HFF-Myc (cell line): ENCODE measurements around the gene CTBP2.

ENCODE experiments used
- DNase-seq: peaks from one replicate; pipeline ENCODE4 v3.0.0-alpha.2; 2011; ENCODE audit warnings: low read depth; ENCODE audit errors: extremely low read depth
- H3K4me3 ChIP-seq: replicated peaks from 2 replicates; pipeline ENCODE4 v1.5.1; 2011; ENCODE audit warnings: low read depth, mild to moderate bottlenecking, control low read depth, low read length
- CTCF ChIP-seq: IDR thresholded peaks from 2 replicates; pipeline ENCODE4 v1.5.1; 2012; ENCODE audit warnings: mild to moderate bottlenecking, low read depth, low read length, control low read depth; ENCODE audit errors: missing control alignments

CTBP2 gene

GRCh38 chr10:125037145-125037877 lies 123.1 kb downstream of the CTBP2 start:
- no peak overlapping the region for H3K4me3 ChIP-seq
- TF ChIP-seq CTCF: no peak
- DNase-seq: peak; percentile 37

- DNase-seq: no peak
- no peak for TF ChIP-seq CTCF
- H3K4me3 ChIP-seq: peak overlapping the region; percentile 4; the same call in 1 of the 2 replicates
These were observed 124.6 kb downstream of the CTBP2 start for GRCh38 chr10:125035588-125036295.

GRCh38 chr10:125035136-125035535 lies 125.2 kb downstream of the CTBP2 start:
- DNase-seq: peak; percentile 53
- no peak for TF ChIP-seq CTCF
- H3K4me3 ChIP-seq: peak overlapping the region; percentile 4; the same call in 1 of the 2 replicates

GRCh38 chr10:125034675-125035074 lies 125.7 kb downstream of the CTBP2 start:
- no peak overlapping the region for H3K4me3 ChIP-seq
- DNase-seq: no peak
- TF ChIP-seq CTCF: no peak

- H3K4me3 ChIP-seq: no peak overlapping the region
- no peak for DNase-seq
- no peak for TF ChIP-seq CTCF
These were observed 127.0 kb downstream of the CTBP2 start for GRCh38 chr10:125033146-125033924.

GRCh38 chr10:125032474-125033020 lies 127.8 kb downstream of the CTBP2 start:
- H3K4me3 ChIP-seq: no peak overlapping the region
- no peak for DNase-seq
- TF ChIP-seq CTCF: no peak
